Stimulated activated naive CD8-positive, alpha-beta T cell treated with anti-CD3 and anti-CD28 coated beads, Interleukin-15, Interleukin-2, amounts not matched to agents 100 ng/mL and 50 ng/mL, for 24 hours (primary cell): ENCODE data around the gene ZFP91.
A peak's percentile ranks its signal among the peaks of the same experiment; 100 is the strongest.

ENCODE experiments used
- H3K27ac Mint-ChIP-seq: one replicate; pipeline ENCODE4 v1.8.0; 2021; ENCODE audit warnings: mild to moderate bottlenecking, mixed read lengths
- H3K27me3 Mint-ChIP-seq: one replicate; pipeline ENCODE4 v1.8.0; 2021; ENCODE audit warnings: mixed read lengths
- H3K36me3 Mint-ChIP-seq: one replicate; pipeline ENCODE4 v1.8.0; 2021; ENCODE audit warnings: low read depth, mixed read lengths
- H3K4me1 Mint-ChIP-seq: one replicate; pipeline ENCODE4 v1.8.0; 2021; ENCODE audit warnings: low read depth, mixed read lengths
- H3K4me3 Mint-ChIP-seq: one replicate; pipeline ENCODE4 v1.8.0; 2021; ENCODE audit warnings: mild to moderate bottlenecking, mixed read lengths
- H3K9me3 Mint-ChIP-seq: one replicate; pipeline ENCODE4 v1.8.0; 2021; ENCODE audit warnings: mixed read lengths

The ZFP91 gene

GRCh38 chr11:58606930-58607714 is 28.3 kb downstream of the ZFP91 start:
- Mint-ChIP-seq H3K4me1 (peaks cover 77% of the 10 kb centered on the region), H3K27ac (peak overlapping the region; percentile 21), H3K36me3 (peaks cover 76% of the 10 kb centered on the region), H3K9me3 (no peaks in the 10 kb centered on the region), H3K4me3 (no peak overlapping the region), H3K27me3 (no peaks in the 10 kb centered on the region)

- no peaks in the 10 kb centered on the region for H3K27me3 Mint-ChIP-seq
- H3K36me3 Mint-ChIP-seq = peaks cover 76% of the 10 kb centered on the region
- peaks cover 77% of the 10 kb centered on the region for H3K4me1 Mint-ChIP-seq
These were observed 29.5 kb downstream of the ZFP91 start for GRCh38 chr11:58608331-58608730.

GRCh38 chr11:58609723-58610122 is 30.9 kb downstream of the ZFP91 start:
- Mint-ChIP-seq H3K27me3 (no peaks in the 10 kb centered on the region), H3K4me1 (peaks cover 68% of the 10 kb centered on the region), H3K36me3 (peaks cover 74% of the 10 kb centered on the region), H3K27ac (no peak overlapping the region), H3K4me3 (no peak overlapping the region), H3K9me3 (no peaks in the 10 kb centered on the region)

More at GRCh38 chr11:58608331-58608730, 29.5 kb downstream of the ZFP91 start:
- no peaks in the 10 kb centered on the region for H3K9me3 Mint-ChIP-seq
- no peak overlapping the region for H3K4me3 Mint-ChIP-seq
- H3K27ac Mint-ChIP-seq = no peak overlapping the region

GRCh38 chr11:58613228-58613627 is 34.4 kb downstream of the ZFP91 start:
- Mint-ChIP-seq H3K27me3 (no peaks in the 10 kb centered on the region), H3K27ac (no peak overlapping the region), H3K4me1 (peaks cover 43% of the 10 kb centered on the region), H3K9me3 (no peaks in the 10 kb centered on the region), H3K4me3 (no peak overlapping the region), H3K36me3 (peaks cover 82% of the 10 kb centered on the region)

- Mint-ChIP-seq H3K36me3 (peaks cover 88% of the 10 kb centered on the region), H3K27ac (no peak overlapping the region)
These were observed 36.7 kb downstream of the ZFP91 start for GRCh38 chr11:58615559-58615958.

GRCh38 chr11:58616594-58616993 is 37.7 kb downstream of the ZFP91 start:
- no peak overlapping the region for H3K27ac Mint-ChIP-seq
- no peaks in the 10 kb centered on the region for H3K9me3 Mint-ChIP-seq
- peaks cover 85% of the 10 kb centered on the region for H3K36me3 Mint-ChIP-seq
- no peak overlapping the region for H3K4me3 Mint-ChIP-seq
- H3K4me1 Mint-ChIP-seq = peaks cover 28% of the 10 kb centered on the region
- no peaks in the 10 kb centered on the region for H3K27me3 Mint-ChIP-seq

More at GRCh38 chr11:58615559-58615958, 36.7 kb downstream of the ZFP91 start:
- no peak overlapping the region for H3K4me3 Mint-ChIP-seq
- H3K4me1 Mint-ChIP-seq = peaks cover 39% of the 10 kb centered on the region
- no peaks in the 10 kb centered on the region for H3K27me3 Mint-ChIP-seq
- H3K9me3 Mint-ChIP-seq = no peaks in the 10 kb centered on the region

- H3K36me3 Mint-ChIP-seq = peaks cover 85% of the 10 kb centered on the region
- H3K9me3 Mint-ChIP-seq = no peaks in the 10 kb centered on the region
- peaks cover 28% of the 10 kb centered on the region for H3K4me1 Mint-ChIP-seq
- H3K4me3 Mint-ChIP-seq = no peak overlapping the region
- no peaks in the 10 kb centered on the region for H3K27me3 Mint-ChIP-seq
- H3K27ac Mint-ChIP-seq = peak overlapping the region; percentile 9
These were observed 39.2 kb downstream of the ZFP91 start for GRCh38 chr11:58617976-58618557.

- Mint-ChIP-seq H3K9me3 (no peaks in the 10 kb centered on the region), H3K27ac (peak overlapping the region; percentile 52), H3K4me1 (peaks cover 23% of the 10 kb centered on the region), H3K27me3 (no peaks in the 10 kb centered on the region), H3K4me3 (no peak overlapping the region), H3K36me3 (peaks cover 80% of the 10 kb centered on the region)
These were observed 42.9 kb downstream of the ZFP91 start for GRCh38 chr11:58621586-58622262.

- Mint-ChIP-seq H3K9me3 (no peaks in the 10 kb centered on the region), H3K36me3 (peaks cover 79% of the 10 kb centered on the region), H3K4me1 (peaks cover 29% of the 10 kb centered on the region), H3K4me3 (no peak within 1 kb of the TSS), H3K27me3 (no peaks in the 10 kb centered on the region), H3K27ac (peak within 1 kb of the TSS; percentile 52)
These were observed 43.5 kb downstream of the ZFP91 start, which contains the start of gene CNTF for GRCh38 chr11:58622344-58622743. TSS of gene CNTF (plus strand) at chr11:58622665. CDS start at chr11:58622753, 88 bp downstream.

GRCh38 chr11:58625086-58625485 is 46.2 kb downstream of the ZFP91 start:
- no peak overlapping the region for H3K4me3 Mint-ChIP-seq

GRCh38 chr11:58625826-58626460 is 47.1 kb downstream of the ZFP91 start:
- Mint-ChIP-seq H3K9me3 (no peaks in the 10 kb centered on the region), H3K4me1 (peaks cover 24% of the 10 kb centered on the region), H3K36me3 (peaks cover 52% of the 10 kb centered on the region), H3K27me3 (no peaks in the 10 kb centered on the region), H3K27ac (peak overlapping the region; percentile 9), H3K4me3 (no peak overlapping the region)

More at GRCh38 chr11:58625086-58625485, 46.2 kb downstream of the ZFP91 start:
- H3K9me3 Mint-ChIP-seq = no peaks in the 10 kb centered on the region
- H3K4me1 Mint-ChIP-seq = peaks cover 28% of the 10 kb centered on the region
- no peaks in the 10 kb centered on the region for H3K27me3 Mint-ChIP-seq
- peaks cover 56% of the 10 kb centered on the region for H3K36me3 Mint-ChIP-seq
- H3K27ac Mint-ChIP-seq = no peak overlapping the region

- Mint-ChIP-seq H3K4me1 (peaks cover 21% of the 10 kb centered on the region), H3K9me3 (no peaks in the 10 kb centered on the region), H3K27me3 (no peaks in the 10 kb centered on the region), H3K27ac (peak overlapping the region; percentile 62), H3K4me3 (no peak overlapping the region), H3K36me3 (peaks cover 41% of the 10 kb centered on the region)
These were observed 48.1 kb downstream of the ZFP91 start for GRCh38 chr11:58626934-58627483.

GRCh38 chr11:58628446-58628845 is 49.6 kb downstream of the ZFP91 start:
- H3K27ac Mint-ChIP-seq = no peak overlapping the region
- peaks cover 13% of the 10 kb centered on the region for H3K4me1 Mint-ChIP-seq
- peaks cover 27% of the 10 kb centered on the region for H3K36me3 Mint-ChIP-seq
- no peaks in the 10 kb centered on the region for H3K27me3 Mint-ChIP-seq
- no peak overlapping the region for H3K4me3 Mint-ChIP-seq
- no peaks in the 10 kb centered on the region for H3K9me3 Mint-ChIP-seq

- H3K27me3 Mint-ChIP-seq = no peaks in the 10 kb centered on the region
- H3K9me3 Mint-ChIP-seq = no peaks in the 10 kb centered on the region
- no peak overlapping the region for H3K4me3 Mint-ChIP-seq
- H3K4me1 Mint-ChIP-seq = peaks cover 13% of the 10 kb centered on the region
- no peak overlapping the region for H3K27ac Mint-ChIP-seq
- H3K36me3 Mint-ChIP-seq = peaks cover 16% of the 10 kb centered on the region
These were observed 51.0 kb downstream of the ZFP91 start for GRCh38 chr11:58629857-58630256.
